H1 (cell line): ENCODE data around the gene PDIA5. TPM values are rescaled to one million over a fixed set of nuclear protein-coding genes. Genes with fewer than 3 reads are reported as not detected.

ENCODE experiments used
- CTCF ChIA-PET: fragments of 300-600 bp; sonication (Branson Sonifier 250); formaldehyde crosslinking; loops from one replicate; lab custom pipeline; 2021; ENCODE audit not compliant: partially characterized antibody; lab: Charles Lee
- POLR2A ChIA-PET: fragments of 300-600 bp; sonication (Branson Sonifier 250); formaldehyde crosslinking; loops from one replicate; lab custom pipeline; 2021; ENCODE audit warnings: inconsistent platforms; ENCODE audit not compliant: partially characterized antibody; lab: Charles Lee
- DNase-seq, 2 experiments: peaks; one replicate each; pipeline versions ENCODE4 v3.0.0 to v3.0.0-alpha.2; 2010 to 2022; ENCODE audit warnings: low spot score in 2 of 2, low read depth in 1 of 2, mixed read lengths in 1 of 2
- FAIRE-seq: peaks from 2 replicates; lab custom pipeline; 2011; peaks lifted over from hg19 to GRCh38; lab: Jason Lieb, UNC
- H2AFZ ChIP-seq: 2 replicates; pipeline ENCODE4 v1.8.1; 2012; ENCODE audit warnings: low read length, inconsistent platforms
- H2AK5ac ChIP-seq: 2 replicates; pipeline ENCODE4 v1.6.1; 2013; ENCODE audit warnings: low read depth, low read length
- H2BK120ac ChIP-seq: replicated peaks from 2 replicates; pipeline ENCODE3; 2013; ENCODE audit warnings: low read depth, low read length, inconsistent platforms
- H2BK12ac ChIP-seq: 2 replicates; pipeline ENCODE4 v1.6.1; 2013; ENCODE audit warnings: low read depth, low read length
- H2BK15ac ChIP-seq: 2 replicates; pipeline ENCODE4 v1.6.1; 2013; ENCODE audit warnings: low read length
- H2BK20ac ChIP-seq: 2 replicates; pipeline ENCODE4 v1.6.1; 2013; ENCODE audit warnings: low read length
- H2BK5ac ChIP-seq: 2 replicates; pipeline ENCODE4 v1.6.1; 2013; ENCODE audit warnings: low read depth, low read length
- H3K14ac ChIP-seq: 2 replicates; pipeline ENCODE4 v1.6.1; 2013; ENCODE audit warnings: inconsistent platforms; ENCODE audit not compliant: insufficient read length
- H3K18ac ChIP-seq: 2 replicates; pipeline ENCODE4 v1.6.1; 2013; ENCODE audit warnings: low read length; ENCODE audit errors: extremely low read depth
- H3K23ac ChIP-seq: 2 replicates; pipeline ENCODE4 v1.6.1; 2013; ENCODE audit warnings: inconsistent platforms; ENCODE audit not compliant: insufficient read length
- H3K23me2 ChIP-seq: 2 replicates; pipeline ENCODE4 v1.6.1; 2013; ENCODE audit warnings: low read depth, low read length
- H3K27ac ChIP-seq: 2 replicates; pipeline ENCODE4 v1.6.1; 2011; ENCODE audit warnings: low read depth, low read length, inconsistent platforms
- H3K27me3 ChIP-seq, 4 experiments: replicated peaks in 1 of 4; 1 replicate in 1 of 4; 2 replicates in 3 of 4; pipeline versions ENCODE4 v1.6.1 to v1.8.1; 2011 to 2013; ENCODE audit warnings: low read length in 3 of 4, mild to moderate bottlenecking in 3 of 4, inconsistent platforms in 2 of 4, mixed read lengths in 2 of 4, moderate library complexity in 1 of 4; ENCODE audit not compliant: control insufficient read depth in 3 of 4, insufficient read depth in 3 of 4; ENCODE audit errors: extremely low read depth in 1 of 4
- H3K36me3 ChIP-seq, 4 experiments: 2 replicates each; pipeline versions ENCODE4 v1.6.1 to v1.8.1; 2011 to 2013; ENCODE audit warnings: mild to moderate bottlenecking in 4 of 4, low read length in 3 of 4, moderate library complexity in 2 of 4, control low read depth in 1 of 4, inconsistent platforms in 1 of 4; ENCODE audit not compliant: insufficient read depth in 4 of 4, control insufficient read depth in 2 of 4
- H3K4ac ChIP-seq: replicated peaks from 2 replicates; pipeline ENCODE3; 2013; ENCODE audit warnings: low read length, low read depth, mixed read lengths, inconsistent platforms; ENCODE audit not compliant: insufficient read length
- H3K4me1 ChIP-seq, 4 experiments: replicated peaks in 1 of 4; 1 replicate in 1 of 4; 2 replicates in 3 of 4; pipeline versions ENCODE4 v1.6.1 to v1.8.1; 2011 to 2013; ENCODE audit warnings: low read length in 3 of 4, inconsistent platforms in 2 of 4, mixed read lengths in 1 of 4; ENCODE audit not compliant: insufficient read depth in 4 of 4, control insufficient read depth in 3 of 4
- H3K4me2 ChIP-seq, 2 experiments: 2 replicates each; pipeline versions ENCODE4 v1.6.1 to v1.8.1; 2011 to 2013; ENCODE audit warnings: low read depth in 2 of 2, low read length in 2 of 2, control low read depth in 1 of 2, inconsistent platforms in 1 of 2, mild to moderate bottlenecking in 1 of 2; ENCODE audit not compliant: insufficient read depth in 1 of 2
- H3K4me3 ChIP-seq, 4 experiments: fragments of 200-600, 300-600 bp in 1 of 4; sonication (generic), shearing (Covaris generic), sonication (Bioruptor Twin) in 1 of 4; 2 replicates each; pipeline versions ENCODE4 v1.5.1 to v1.8.1; 2011 to 2016; ENCODE audit warnings: low read length in 4 of 4, low read depth in 3 of 4, control low read depth in 2 of 4, inconsistent platforms in 2 of 4, mild to moderate bottlenecking in 2 of 4, mixed read lengths in 1 of 4, moderate library complexity in 1 of 4; ENCODE audit not compliant: insufficient read depth in 2 of 4; ENCODE audit errors: extremely low read depth in 1 of 4
- H3K56ac ChIP-seq: replicated peaks from 2 replicates; pipeline ENCODE3; 2013; ENCODE audit warnings: low read depth, mild to moderate bottlenecking, mixed read lengths, low read length, inconsistent platforms; ENCODE audit not compliant: insufficient read length
- H3K79me1 ChIP-seq: 2 replicates; pipeline ENCODE4 v1.6.1; 2013; ENCODE audit warnings: low read depth, low read length, control low read depth
- H3K79me2 ChIP-seq, 2 experiments: 2 replicates each; pipeline versions ENCODE4 v1.6.1 to v1.8.1; 2012 to 2013; ENCODE audit warnings: low read length in 2 of 2, mild to moderate bottlenecking in 2 of 2, inconsistent platforms in 1 of 2; ENCODE audit not compliant: insufficient read depth in 2 of 2, control insufficient read depth in 1 of 2
- H3K9ac ChIP-seq, 4 experiments: replicated peaks in 1 of 4; 1 replicate in 1 of 4; 2 replicates in 3 of 4; pipeline versions ENCODE4 v1.6.1 to v1.8.1; 2011 to 2013; ENCODE audit warnings: low read depth in 3 of 4, low read length in 3 of 4, control low read depth in 2 of 4, mild to moderate bottlenecking in 2 of 4, moderate library complexity in 2 of 4, inconsistent platforms in 1 of 4; ENCODE audit errors: extremely low read depth in 1 of 4
- H3K9me3 ChIP-seq, 2 experiments: 2 replicates each; pipeline versions ENCODE4 v1.6.1 to v1.8.1; 2012 to 2013; ENCODE audit warnings: mild to moderate bottlenecking in 2 of 2, moderate library complexity in 2 of 2, control low read depth in 1 of 2, inconsistent platforms in 1 of 2, low read depth in 1 of 2, low read length in 1 of 2, mixed read lengths in 1 of 2; ENCODE audit not compliant: insufficient read depth in 2 of 2
- H4K20me1 ChIP-seq, 2 experiments: replicated peaks in 1 of 2; 2 replicates each; pipeline versions ENCODE3 to v1.8.1; 2011 to 2013; ENCODE audit warnings: inconsistent platforms in 2 of 2, low read length in 2 of 2, mild to moderate bottlenecking in 1 of 2; ENCODE audit not compliant: insufficient read depth in 2 of 2, control insufficient read depth in 1 of 2
- H4K5ac ChIP-seq: 2 replicates; pipeline ENCODE4 v1.6.1; 2013; ENCODE audit warnings: low read length, low read depth, mixed read lengths, inconsistent platforms; ENCODE audit not compliant: insufficient read length
- H4K8ac ChIP-seq: 2 replicates; pipeline ENCODE4 v1.8.0; 2013; ENCODE audit warnings: mild to moderate bottlenecking, moderate library complexity, low read length, inconsistent platforms; ENCODE audit not compliant: insufficient read depth; ENCODE audit errors: extremely low read depth
- H4K91ac ChIP-seq: replicated peaks from 2 replicates; pipeline ENCODE3; 2013; ENCODE audit warnings: low read length, mixed read lengths, inconsistent platforms; ENCODE audit not compliant: insufficient read length
- ASH2L ChIP-seq: fragments of 200-600, 300-600 bp; sonication (generic); IDR thresholded peaks from one replicate; pipeline ENCODE4 v1.7.1; 2017; ENCODE audit warnings: low read length
- CBX8 ChIP-seq: fragments of 300-800, 300-1000 bp; sonication (generic); IDR thresholded peaks from 2 replicates; pipeline ENCODE4 v1.7.1; 2016; ENCODE audit warnings: low read depth, low read length, borderline replicate concordance
- JUN ChIP-seq: IDR thresholded peaks from 2 replicates; pipeline ENCODE4 v1.6.1; 2011; ENCODE audit warnings: low read depth, mild to moderate bottlenecking, improper control_type of control experiment, low read length
- KDM1A ChIP-seq: fragments of 200-600, 300-600 bp; sonication (generic); IDR thresholded peaks from 2 replicates; pipeline ENCODE4 v1.7.1; 2016; ENCODE audit warnings: mild to moderate bottlenecking, low read length, borderline replicate concordance
- KDM4A ChIP-seq: IDR thresholded peaks from one replicate; pipeline ENCODE4 v1.7.1; 2012; ENCODE audit warnings: low read depth, mild to moderate bottlenecking, moderate library complexity, low read length, inconsistent platforms; ENCODE audit not compliant: severe bottlenecking
- NANOG ChIP-seq: IDR thresholded peaks from 2 replicates; pipeline ENCODE4 v1.6.1; 2011; ENCODE audit warnings: low read length, low read depth, mild to moderate bottlenecking, inconsistent platforms; ENCODE audit not compliant: insufficient read depth, poor library complexity, severe bottlenecking
- SIRT6 ChIP-seq: IDR thresholded peaks from one replicate; pipeline ENCODE4 v1.7.1; 2012; ENCODE audit warnings: low read length, inconsistent platforms
- TBP ChIP-seq: IDR thresholded peaks from 2 replicates; pipeline ENCODE4 v1.6.1; 2011; ENCODE audit warnings: low read depth, low read length, improper control_type of control experiment
- TCF12 ChIP-seq: IDR thresholded peaks from 2 replicates; pipeline ENCODE4 v1.6.1; 2011; ENCODE audit warnings: low read depth, mild to moderate bottlenecking, low read length
- WGBS, 2 experiments: shearing (Covaris generic) in 1 of 2; methylation state at CpG; one replicate each; pipeline versions ENCODE4 v1.1.6 to v1.1.7; 2013 to 2015; ENCODE audit warnings: low lambda C conversion rate in 2 of 2, mixed read lengths in 2 of 2, inconsistent platforms in 1 of 2, low coverage in 1 of 2, missing lambda C conversion rate in 1 of 2; ENCODE audit not compliant: insufficient replicate concordance in 2 of 2, insufficient coverage in 1 of 2, insufficient read length in 1 of 2; ENCODE audit errors: extremely low coverage in 1 of 2, missing lambda C conversion rate in 1 of 2; 5-methylcytosine and 5-hydroxymethylcytosine counted together
- polyA plus RNA-seq, 7 experiments: library from polyadenylated mRNA; depleted of rRNA in 3 of 7; stranded (reverse) in 5 of 7; unstranded in 2 of 7; fragments of >200 nt in 5 of 7; fragments of 200-250 nt in 2 of 7; gene quantifications; 1 replicate in 5 of 7; 2 replicates in 1 of 7; 4 replicates in 1 of 7; pipeline versions ENCODE4 v1.2.1 to v1.2.3, GENCODE V29; 2011 to 2013; ENCODE audit warnings: missing spikeins in 2 of 7, mixed read lengths in 2 of 7
- total RNA-seq: library from RNA; stranded (reverse); fragmentation: NEBNext Ultra II Directional; extraction: Animal tissue kit (Norgen Biotek cat#: 25700); gene quantifications from 2 replicates; pipeline ENCODE4 v1.2.1, GENCODE V29; 2021
- TF ChIP-seq, protein P1 (sequence below): IDR thresholded peaks from 2 replicates; pipeline ENCODE4 v1.6.1; 2012; ENCODE audit warnings: inconsistent platforms
- TF ChIP-seq, protein P2 (sequence below): IDR thresholded peaks from 2 replicates; pipeline ENCODE4 v1.6.1; 2012; ENCODE audit warnings: inconsistent platforms

PDIA5 gene
- total and polyA plus RNA-seq, 2 of the 8 experiments (the other 6 are each of a cell fraction or from before 2014, with no cell fraction given), result 18.2 to 32.8 TPM

DNA sequence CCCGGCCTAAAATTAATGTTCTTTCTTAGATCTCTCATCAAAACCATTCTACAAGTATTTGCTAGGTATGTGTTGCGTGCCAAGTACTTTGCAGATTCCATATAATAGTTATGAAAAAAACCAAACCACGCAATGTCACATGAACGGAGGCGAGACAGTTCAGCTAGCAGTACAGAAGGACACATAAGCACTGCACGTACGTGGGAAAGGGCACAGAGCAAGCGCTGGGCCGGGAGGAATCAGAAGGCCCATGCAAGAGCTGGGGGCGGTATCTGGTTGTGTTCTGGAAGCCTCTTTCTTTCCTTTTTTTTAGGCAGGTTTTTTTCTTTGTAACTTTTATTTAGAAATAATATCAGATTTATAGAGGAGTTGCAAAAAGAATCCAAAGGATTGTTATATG lies 11.3 kb downstream of the PDIA5 start:
- no peak overlapping the region for H3K14ac ChIP-seq
- H3K4me1 ChIP-seq, result peaks cover 3 to 8% (median 6%) of the 10 kb centered on the region in 4 experiments; a peak in 4 of 7 replicates
- no peak overlapping the region for H3K56ac ChIP-seq
- no peaks in the 10 kb centered on the region for H3K9me3 ChIP-seq
- H3K27ac ChIP-seq, result no peak overlapping the region
- CTCF ChIA-PET, result interaction anchor here (0.6 to 1.1 kb wide), 4 partner anchors 38 to 98 kb away, joined by 3 to 4 read pairs (median 3); no protein-coding TSS in a partner anchor
- no peak overlapping the region for H4K91ac ChIP-seq
- H4K5ac ChIP-seq, result no peak overlapping the region
- no peak overlapping the region for H2BK20ac ChIP-seq
- DNase-seq (no peak), FAIRE-seq (no peak)
- no peak overlapping the region for H3K9ac ChIP-seq
- peaks cover 11 to 83% of the 10 kb centered on the region in 2 experiments for H3K79me2 ChIP-seq
- H4K20me1 ChIP-seq, result peaks cover 16 to 24% of the 10 kb centered on the region in 2 experiments
- no peaks in the 10 kb centered on the region; the same call in 1 of the 2 replicates for H3K23me2 ChIP-seq
- H3K4me2 ChIP-seq, result no peak overlapping the region
- no peak overlapping the region for H2BK120ac ChIP-seq
- H3K36me3 ChIP-seq, result no peaks in the 10 kb centered on the region
- no peak overlapping the region for H2BK12ac ChIP-seq
- no peak overlapping the region for H2BK5ac ChIP-seq
- H3K4ac ChIP-seq, result no peak overlapping the region
- H4K8ac ChIP-seq, result no peak overlapping the region
- H3K27me3 ChIP-seq, result no peaks in the 10 kb centered on the region
- H3K4me3 ChIP-seq, result no peak overlapping the region
- no peak overlapping the region for H2AK5ac ChIP-seq
- no peak overlapping the region for H2AFZ ChIP-seq
- no peak overlapping the region for H2BK15ac ChIP-seq
- 92% methylated on average over 10 of the region's 10 CpGs; no CpG with 5 or more reads in 1 of the 2 experiments for WGBS, 2 experiments
- H3K18ac ChIP-seq, result no peak overlapping the region
- no peak overlapping the region for H3K23ac ChIP-seq
- H3K79me1 ChIP-seq, result peaks cover 11% of the 10 kb centered on the region
- POLR2A ChIA-PET, result interaction anchor here (1.0 kb wide), 1 partner anchor 17 kb away, joined by 3 read pairs; no protein-coding TSS in a partner anchor
- TF ChIP-seq, protein P1, sequence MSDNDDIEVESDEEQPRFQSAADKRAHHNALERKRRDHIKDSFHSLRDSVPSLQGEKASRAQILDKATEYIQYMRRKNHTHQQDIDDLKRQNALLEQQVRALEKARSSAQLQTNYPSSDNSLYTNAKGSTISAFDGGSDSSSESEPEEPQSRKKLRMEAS, result no peak
- TF ChIP-seq TCF12 (no peak), CBX8 (no peak), KDM4A (no peak), JUN (no peak), SIRT6 (no peak), NANOG (no peak), TBP (no peak), ASH2L (no peak), KDM1A (no peak)
- TF ChIP-seq, protein P2, sequence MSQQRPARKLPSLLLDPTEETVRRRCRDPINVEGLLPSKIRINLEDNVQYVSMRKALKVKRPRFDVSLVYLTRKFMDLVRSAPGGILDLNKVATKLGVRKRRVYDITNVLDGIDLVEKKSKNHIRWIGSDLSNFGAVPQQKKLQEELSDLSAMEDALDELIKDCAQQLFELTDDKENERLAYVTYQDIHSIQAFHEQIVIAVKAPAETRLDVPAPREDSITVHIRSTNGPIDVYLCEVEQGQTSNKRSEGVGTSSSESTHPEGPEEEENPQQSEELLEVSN, result no peak
